DND-41 (cell line): ENCODE measurements around the gene RGS3.

ENCODE experiments used
- CTCF ChIP-seq: IDR thresholded peaks from 2 replicates; pipeline ENCODE4 v1.5.1; 2012; ENCODE audit warnings: borderline replicate concordance, low read length, moderate library complexity, mild to moderate bottlenecking; ENCODE audit not compliant: poor library complexity, severe bottlenecking; ENCODE audit errors: extremely low read depth
- EZH2 ChIP-seq: IDR thresholded peaks from 3 replicates; pipeline ENCODE4 v1.6.1; 2012; ENCODE audit warnings: borderline replicate concordance, low read depth, mild to moderate bottlenecking, moderate library complexity, low read length, inconsistent platforms; ENCODE audit not compliant: severe bottlenecking

- no peak for TF ChIP-seq CTCF
- TF ChIP-seq EZH2 = no peak
Measured at GRCh38 chr9:113570749-113571711, 107.5 kb downstream of the RGS3 start.
